Midbrain (tissue), 1 donor: Measurements from ENCODE around the gene ELMOD3.
"Not testable (repeated sequence)": the region's sequence is repeated elsewhere in the genome, so short reads cannot be mapped to it uniquely, and the experiment has no call there.

Experiments
- DNase-seq: peaks from one replicate; lab custom pipeline; 2025; lab: John Stamatoyannopoulos, UW

The ELMOD3 gene

GRCh38 chr2:85329181-85329651 is 25.4 kb upstream of the ELMOD3 start:
- no peak for DNase-seq

- not testable (repeated sequence) for DNase-seq
Measured at GRCh38 chr2:85329701-85330100, 24.9 kb upstream of the ELMOD3 start.

GRCh38 chr2:85330839-85331636 is 23.5 kb upstream of the ELMOD3 start:
- DNase-seq = no peak

GRCh38 chr2:85333877-85334276 is 20.7 kb upstream of the ELMOD3 start:
- DNase-seq = not testable (repeated sequence)

GRCh38 chr2:85334928-85335327 is 19.6 kb upstream of the ELMOD3 start:
- DNase-seq = no peak

- DNase-seq = no peak
Measured at GRCh38 chr2:85340034-85340892, 14.3 kb upstream of the ELMOD3 start.

GRCh38 chr2:85341269-85342029 is 13.1 kb upstream of the ELMOD3 start:
- no peak for DNase-seq

GRCh38 chr2:85342156-85342555 is 12.4 kb upstream of the ELMOD3 start:
- DNase-seq = no peak

- DNase-seq = not testable (repeated sequence)
Measured at GRCh38 chr2:85343207-85343895, 11.2 kb upstream of the ELMOD3 start.

GRCh38 chr2:85344356-85344954 is 10.1 kb upstream of the ELMOD3 start:
- no peak for DNase-seq

- no peak for DNase-seq
Measured at GRCh38 chr2:85347599-85347998, 7.0 kb upstream of the ELMOD3 start.

- peak; percentile 10 for DNase-seq
Measured at GRCh38 chr2:85353876-85354285, 688 bp upstream of the ELMOD3 start.

- DNase-seq = no peak
Measured at GRCh38 chr2:85355073-85355410, 473 bp downstream of the ELMOD3 start.

GRCh38 chr2:85355521-85355920 is 952 bp downstream of the ELMOD3 start:
- DNase-seq = no peak

- no peak for DNase-seq
Measured at GRCh38 chr2:85356186-85356585, 1.6 kb downstream of the ELMOD3 start.

- DNase-seq = no peak
Measured at GRCh38 chr2:85357736-85358135, 3.2 kb downstream of the ELMOD3 start.

GRCh38 chr2:85362653-85363387 is 8.3 kb downstream of the ELMOD3 start:
- DNase-seq = not testable (repeated sequence)

- DNase-seq = no peak
Measured at GRCh38 chr2:85367180-85367579, 12.6 kb downstream of the ELMOD3 start.

- DNase-seq = no peak
Measured at GRCh38 chr2:85368921-85369320, 14.4 kb downstream of the ELMOD3 start.

- DNase-seq = no peak
Measured at GRCh38 chr2:85369500-85369899, 14.9 kb downstream of the ELMOD3 start.

GRCh38 chr2:85371045-85371444 is 16.5 kb downstream of the ELMOD3 start:
- DNase-seq = no peak
